Measurements from ENCODE around the gene UPB1.

- TF ChIP-seq EZH2 (IDR thresholded peaks at IDR 0.05; ENCODE audit: borderline replicate concordance, control insufficient read depth, low read depth, low read length): no peak
- TF ChIP-seq CTCF (IDR thresholded peaks at IDR 0.05 in 2 of 3, conservative IDR thresholded peaks at IDR 0.05 in 1 of 3; ENCODE audit: control insufficient read depth in 2 of 3, extremely low read depth in 1 of 3, insufficient read depth in 1 of 3, low read depth in 3 of 3, low read length in 3 of 3): no peak
- no peak for TF ChIP-seq YY1 (IDR thresholded peaks at IDR 0.05; ENCODE audit: low read depth, low read length)
- no peak for TF ChIP-seq ZBTB11 (CRISPR knock-in tag; IDR thresholded peaks at IDR 0.05)
- TF ChIP-seq NBN (IDR thresholded peaks at IDR 0.05): no peak
- no peak for TF ChIP-seq MAX (IDR thresholded peaks at IDR 0.05; ENCODE audit: low read depth, low read length)
- TF ChIP-seq ZNF24 (IDR thresholded peaks at IDR 0.05): no peak
- no peak for TF ChIP-seq EGR1 (IDR thresholded peaks at IDR 0.05; ENCODE audit: borderline replicate concordance in 1 of 2, low read depth in 2 of 2, low read length in 2 of 2)
- TF ChIP-seq TCF3 (IDR thresholded peaks at IDR 0.05; ENCODE audit: borderline replicate concordance, insufficient read depth, low read depth, low read length): no peak
Measured at GRCh38 chr22:24536089-24536488, 41.0 kb downstream of the UPB1 start.

All from GM12878 (cell line).